OCI-LY3 (cell line): Measurements from ENCODE around the gene EGR4.

Experiments
- EZH2phosphoT487 ChIP-seq: fragments of 200-600 bp; shearing (Covaris generic); IDR thresholded peaks from 2 replicates; pipeline ENCODE4 v1.6.1; 2018; ENCODE audit warnings: antibody characterized with exemption, mixed run types, low read depth
- TF ChIP-seq, protein P1 (sequence below): fragments of 200-600, 300-600 bp; sonication (generic); IDR thresholded peaks from 2 replicates; pipeline ENCODE4 v1.5.1; 2014; ENCODE audit warnings: antibody characterized with exemption, low read length, low read depth

DNA sequence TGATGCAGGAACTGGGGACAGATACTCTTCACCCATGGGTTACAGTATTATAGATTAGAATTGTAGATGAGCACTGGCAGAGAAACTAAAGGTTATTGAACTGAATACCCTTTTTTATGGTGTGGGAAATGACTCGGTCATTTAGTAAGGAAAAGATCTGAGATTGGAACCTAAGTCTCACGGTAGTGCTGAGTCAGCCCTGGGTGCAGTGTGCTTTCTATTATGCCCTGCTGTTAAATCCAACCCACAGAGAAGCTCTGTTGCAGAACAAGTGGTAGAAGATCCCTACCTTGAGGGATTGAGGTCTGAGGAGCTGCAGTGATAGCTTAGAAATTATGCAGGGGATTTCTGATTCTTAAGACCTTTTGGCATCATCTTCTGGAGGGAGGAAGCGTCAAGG is 46.5 kb downstream of the EGR4 start:
- TF ChIP-seq, protein P1, sequence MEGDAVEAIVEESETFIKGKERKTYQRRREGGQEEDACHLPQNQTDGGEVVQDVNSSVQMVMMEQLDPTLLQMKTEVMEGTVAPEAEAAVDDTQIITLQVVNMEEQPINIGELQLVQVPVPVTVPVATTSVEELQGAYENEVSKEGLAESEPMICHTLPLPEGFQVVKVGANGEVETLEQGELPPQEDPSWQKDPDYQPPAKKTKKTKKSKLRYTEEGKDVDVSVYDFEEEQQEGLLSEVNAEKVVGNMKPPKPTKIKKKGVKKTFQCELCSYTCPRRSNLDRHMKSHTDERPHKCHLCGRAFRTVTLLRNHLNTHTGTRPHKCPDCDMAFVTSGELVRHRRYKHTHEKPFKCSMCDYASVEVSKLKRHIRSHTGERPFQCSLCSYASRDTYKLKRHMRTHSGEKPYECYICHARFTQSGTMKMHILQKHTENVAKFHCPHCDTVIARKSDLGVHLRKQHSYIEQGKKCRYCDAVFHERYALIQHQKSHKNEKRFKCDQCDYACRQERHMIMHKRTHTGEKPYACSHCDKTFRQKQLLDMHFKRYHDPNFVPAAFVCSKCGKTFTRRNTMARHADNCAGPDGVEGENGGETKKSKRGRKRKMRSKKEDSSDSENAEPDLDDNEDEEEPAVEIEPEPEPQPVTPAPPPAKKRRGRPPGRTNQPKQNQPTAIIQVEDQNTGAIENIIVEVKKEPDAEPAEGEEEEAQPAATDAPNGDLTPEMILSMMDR, result no peak
- TF ChIP-seq EZH2phosphoT487, result no peak
